ES-I3 (cell line): ENCODE measurements around the gene CA6.
"Not testable (repeated sequence)": the region's sequence is repeated elsewhere in the genome, so short reads cannot be mapped to it uniquely, and the experiment has no call there.

Source experiments
- H3K36me3 ChIP-seq: 2 replicates; pipeline ENCODE4 v1.6.1; 2013; ENCODE audit warnings: mild to moderate bottlenecking, low read length, control low read depth, moderate library complexity; ENCODE audit not compliant: insufficient read depth
- H3K4me1 ChIP-seq: 2 replicates; pipeline ENCODE4 v1.6.1; 2013; ENCODE audit warnings: mild to moderate bottlenecking, control low read depth, low read length; ENCODE audit not compliant: insufficient read depth
- H3K9ac ChIP-seq: 2 replicates; pipeline ENCODE4 v1.6.1; 2013; ENCODE audit warnings: low read depth, mild to moderate bottlenecking, low read length, moderate library complexity
- H3K9me3 ChIP-seq: 2 replicates; pipeline ENCODE4 v1.6.1; 2013; ENCODE audit warnings: mild to moderate bottlenecking, low read length, moderate library complexity; ENCODE audit not compliant: control insufficient read depth, insufficient read depth

CA6 gene

DNA sequence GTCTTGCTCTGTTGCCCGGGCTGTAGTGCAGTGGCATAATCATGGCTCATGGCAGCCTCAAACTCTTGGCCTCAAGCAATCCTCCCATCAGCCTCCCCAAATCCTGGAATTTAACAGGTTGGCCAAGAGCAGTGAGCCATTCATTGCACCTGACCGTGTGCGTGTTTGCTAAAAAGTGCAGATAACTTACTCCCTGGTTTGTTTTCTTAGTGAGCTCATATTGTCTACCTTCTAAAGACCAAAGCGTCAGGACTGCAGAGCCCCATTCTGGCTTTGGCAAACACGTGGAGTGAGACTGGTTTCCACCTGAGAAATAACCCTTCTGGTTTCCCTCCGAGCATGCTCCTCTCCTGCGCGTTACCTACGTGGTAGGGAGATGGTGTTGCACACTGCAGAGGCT lies 32.2 kb upstream of the CA6 start:
- Histone ChIP-seq H3K36me3 (no peaks in the 10 kb centered on the region), H3K9me3 (0 out of 2 replicates have a peak, but pooled peaks cover 3% of the 10 kb centered on the region), H3K9ac (no peak overlapping the region), H3K4me1 (peaks cover 14% of the 10 kb centered on the region; the same call in 1 of the 2 replicates)

DNA sequence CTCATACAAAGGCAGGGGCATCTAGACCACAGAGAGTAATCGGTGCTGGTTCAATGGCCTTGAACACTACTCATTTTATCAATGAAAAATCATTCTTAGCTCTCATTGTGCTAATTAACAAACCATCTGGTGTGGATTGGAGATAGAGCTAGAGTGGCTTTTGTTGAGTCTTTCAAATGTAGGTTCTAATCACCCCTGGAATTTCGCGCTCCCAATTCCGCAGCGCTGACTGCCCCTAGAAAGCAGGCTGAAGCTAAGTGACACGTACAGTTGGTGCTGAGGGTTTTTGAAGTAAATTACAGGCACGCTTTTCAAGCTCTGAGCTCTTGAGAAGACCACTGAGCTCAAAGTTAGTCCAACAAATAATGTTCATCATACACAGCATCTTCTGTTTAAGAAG lies 31.2 kb upstream of the CA6 start:
- Histone ChIP-seq H3K4me1 (peaks cover 14% of the 10 kb centered on the region; the same call in 1 of the 2 replicates), H3K9me3 (0 out of 2 replicates have a peak, but pooled peaks cover 3% of the 10 kb centered on the region), H3K9ac (no peak overlapping the region), H3K36me3 (no peaks in the 10 kb centered on the region)

DNA sequence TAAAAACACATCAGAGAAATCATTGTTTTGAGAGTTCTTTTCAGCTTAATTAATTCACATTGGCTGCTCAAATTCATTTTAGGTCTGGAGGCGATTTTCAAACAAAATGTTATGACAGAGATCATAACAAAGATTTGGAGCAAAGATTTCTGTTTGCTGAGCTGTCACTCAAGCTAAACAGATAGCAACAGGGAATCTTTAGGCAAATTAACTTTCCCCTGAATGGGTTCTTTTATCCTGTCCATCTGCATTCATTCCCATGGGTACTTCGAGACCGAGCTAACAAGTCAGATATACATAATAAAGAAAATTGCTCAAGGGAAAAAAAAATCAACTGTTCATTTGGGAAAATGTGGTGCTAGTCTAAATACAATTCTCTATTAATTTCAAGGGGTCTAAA lies 30.2 kb upstream of the CA6 start:
- Histone ChIP-seq H3K36me3 (no peaks in the 10 kb centered on the region), H3K9ac (no peak overlapping the region), H3K4me1 (peaks cover 14% of the 10 kb centered on the region; the same call in 1 of the 2 replicates), H3K9me3 (0 out of 2 replicates have a peak, but pooled peaks cover 3% of the 10 kb centered on the region)

DNA sequence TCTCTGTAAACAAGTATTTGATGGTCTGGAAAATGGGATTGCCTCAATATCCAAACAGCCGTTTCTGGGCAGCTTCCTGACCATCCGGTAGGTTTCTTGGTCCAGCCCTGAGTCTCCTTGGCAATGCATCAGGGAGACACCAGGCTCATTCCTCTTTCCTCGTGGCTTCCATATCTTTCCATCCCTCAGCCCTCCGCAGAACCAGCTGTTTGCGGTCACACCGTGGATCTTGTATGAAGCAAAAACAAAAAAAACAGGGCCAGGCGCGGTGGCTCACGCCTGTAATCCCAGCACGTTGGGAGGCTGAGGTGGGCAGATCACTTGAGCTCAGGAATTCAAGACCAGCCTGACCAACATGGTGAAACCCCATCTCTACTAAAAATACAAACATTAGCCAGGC lies 28.1 kb upstream of the CA6 start:
- H3K36me3 ChIP-seq = not testable (repeated sequence)
- peaks cover 11% of the 10 kb centered on the region; the same call in 1 of the 2 replicates for H3K4me1 ChIP-seq

DNA sequence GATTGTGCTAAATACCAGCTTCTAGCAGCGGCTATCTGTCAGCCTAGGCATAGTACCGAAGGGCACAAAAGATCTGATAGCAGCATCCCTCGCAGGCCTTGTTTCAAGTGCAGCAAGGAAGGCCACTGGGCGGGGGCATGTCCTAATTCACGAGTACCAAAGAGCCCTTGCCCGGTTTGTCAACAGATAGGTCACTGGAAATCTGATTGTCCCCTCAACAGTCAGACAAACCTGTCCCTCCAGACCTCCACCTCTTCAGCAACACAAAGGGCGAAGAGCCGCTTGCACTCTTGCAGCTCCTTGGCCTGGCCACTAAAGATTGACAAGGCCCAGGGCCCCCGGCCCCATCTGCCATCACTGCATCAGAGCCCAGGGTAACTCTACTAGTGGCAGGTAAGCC lies 22.7 kb upstream of the CA6 start:
- H3K9me3 ChIP-seq = peaks cover 6% of the 10 kb centered on the region; the same call in 1 of the 2 replicates
- H3K9ac ChIP-seq = no peak overlapping the region
- H3K36me3 ChIP-seq = no peaks in the 10 kb centered on the region
- H3K4me1 ChIP-seq = no peaks in the 10 kb centered on the region

More for the DNA sequence above, 28.1 kb upstream of the CA6 start:
- H3K9ac ChIP-seq, H3K9me3 ChIP-seq: not testable (repeated sequence)

DNA sequence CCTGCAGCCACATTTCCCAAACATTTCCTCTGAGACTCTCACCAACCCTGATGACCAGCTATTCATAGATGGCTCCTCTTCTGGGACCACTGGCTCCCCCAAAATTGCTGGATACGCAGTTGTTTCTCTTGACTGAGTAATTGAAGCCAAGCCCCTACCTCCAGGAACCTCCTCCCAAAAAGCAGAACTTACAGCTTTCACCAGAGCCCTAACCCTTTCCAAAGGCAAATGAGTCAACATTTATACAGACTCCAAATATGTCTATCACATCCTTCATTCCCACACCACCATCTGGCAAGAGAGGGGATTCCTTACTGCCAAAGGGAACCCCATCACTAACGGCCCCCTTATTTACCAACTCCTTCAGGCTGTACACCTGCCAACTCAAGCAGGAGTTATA lies 20.3 kb upstream of the CA6 start:
- no peaks in the 10 kb centered on the region for H3K4me1 ChIP-seq
- peaks cover 6% of the 10 kb centered on the region; the same call in 1 of the 2 replicates for H3K9me3 ChIP-seq
- no peak overlapping the region for H3K9ac ChIP-seq
- H3K36me3 ChIP-seq = no peaks in the 10 kb centered on the region

DNA sequence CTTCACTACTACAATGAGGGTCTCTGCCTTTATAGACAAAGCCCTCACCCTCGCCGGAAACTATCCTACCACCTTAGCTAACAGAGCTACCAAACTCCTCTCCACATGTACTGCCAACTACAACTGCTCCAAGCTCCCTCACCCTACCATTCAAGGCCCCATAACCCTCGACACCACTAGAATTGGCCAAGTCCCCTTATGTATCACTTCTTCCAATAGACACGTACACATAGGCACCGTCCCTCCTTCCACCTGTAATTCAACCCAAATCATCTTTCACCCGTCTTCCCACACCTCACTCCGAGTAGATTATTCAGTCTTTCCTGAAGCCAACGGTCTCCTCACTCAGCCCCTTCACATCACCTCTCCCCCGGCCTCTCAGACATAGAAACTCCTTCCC lies 19.7 kb upstream of the CA6 start:
- Histone ChIP-seq H3K9me3 (peaks cover 6% of the 10 kb centered on the region; the same call in 1 of the 2 replicates), H3K4me1 (no peaks in the 10 kb centered on the region), H3K9ac (no peak overlapping the region), H3K36me3 (no peaks in the 10 kb centered on the region)

DNA sequence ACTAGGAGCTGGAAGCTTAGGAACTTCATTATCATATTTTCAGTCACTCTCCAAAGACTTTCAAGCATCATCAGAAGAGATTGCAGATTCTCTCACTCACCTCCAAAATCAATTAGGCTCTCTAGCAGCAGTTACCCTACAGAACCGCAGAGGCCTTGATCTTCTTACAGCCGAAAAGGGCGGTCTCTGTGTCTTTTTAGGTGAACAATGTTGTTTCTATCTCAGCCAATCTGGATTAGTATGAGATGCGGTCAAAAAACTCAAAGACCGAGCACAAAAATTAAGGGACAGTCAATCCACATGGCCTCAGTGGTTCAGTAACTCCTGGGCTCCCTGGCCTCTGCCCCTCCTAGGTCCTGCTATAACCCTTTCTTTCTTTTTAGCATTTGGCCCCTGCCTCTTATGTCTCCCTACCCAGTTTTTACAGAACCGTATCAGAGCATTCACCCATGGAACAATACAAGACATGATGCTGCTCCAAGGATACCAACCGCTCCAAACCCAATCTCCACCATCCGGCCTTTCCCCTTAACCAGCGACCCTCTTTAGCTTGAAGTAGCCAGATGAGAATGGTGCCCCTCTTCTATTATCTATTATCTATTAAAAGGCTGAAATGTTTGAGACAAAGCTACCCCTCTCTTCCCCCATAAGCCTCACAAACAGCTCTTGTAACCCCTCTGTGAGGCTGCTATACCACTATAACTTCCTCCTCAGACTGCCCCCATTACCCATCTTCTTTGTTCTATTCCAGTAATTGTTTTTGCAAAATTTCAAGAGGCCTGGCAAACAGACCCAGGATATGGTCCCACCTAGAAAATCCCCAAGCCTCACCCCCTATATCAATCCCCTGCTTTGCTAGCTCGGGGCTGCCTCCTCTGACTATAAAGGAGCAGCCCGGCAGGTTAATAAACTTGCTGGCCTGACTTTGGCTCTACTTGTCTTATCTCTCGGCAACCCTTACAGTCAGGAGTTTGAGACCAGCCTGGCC lies 18.7 kb upstream of the CA6 start:
- Histone ChIP-seq H3K9ac (no peak overlapping the region), H3K4me1 (no peaks in the 10 kb centered on the region), H3K36me3 (no peaks in the 10 kb centered on the region), H3K9me3 (peaks cover 6% of the 10 kb centered on the region; the same call in 1 of the 2 replicates)

DNA sequence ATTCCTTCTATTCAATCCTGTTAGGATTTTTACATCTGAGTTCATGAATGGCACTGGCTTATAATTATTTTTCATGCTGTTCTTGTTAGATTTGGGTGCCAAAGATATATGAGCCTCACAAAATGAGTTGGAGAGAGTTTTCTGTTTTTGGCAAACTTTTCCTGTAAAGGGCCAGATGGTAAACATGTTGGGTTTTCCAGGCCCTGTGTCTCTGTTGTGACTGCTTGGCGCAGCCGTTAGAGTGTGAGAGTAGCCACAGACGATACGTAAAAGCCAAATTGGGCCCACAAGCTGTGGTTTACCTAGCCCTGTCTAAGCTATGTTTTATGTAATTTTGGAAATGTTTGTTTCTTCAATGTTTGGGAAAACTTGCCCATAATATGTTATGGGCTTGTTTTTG lies 15.6 kb upstream of the CA6 start:
- Histone ChIP-seq H3K4me1 (no peaks in the 10 kb centered on the region), H3K9me3 (no peaks in the 10 kb centered on the region), H3K9ac (no peak overlapping the region), H3K36me3 (no peaks in the 10 kb centered on the region)

DNA sequence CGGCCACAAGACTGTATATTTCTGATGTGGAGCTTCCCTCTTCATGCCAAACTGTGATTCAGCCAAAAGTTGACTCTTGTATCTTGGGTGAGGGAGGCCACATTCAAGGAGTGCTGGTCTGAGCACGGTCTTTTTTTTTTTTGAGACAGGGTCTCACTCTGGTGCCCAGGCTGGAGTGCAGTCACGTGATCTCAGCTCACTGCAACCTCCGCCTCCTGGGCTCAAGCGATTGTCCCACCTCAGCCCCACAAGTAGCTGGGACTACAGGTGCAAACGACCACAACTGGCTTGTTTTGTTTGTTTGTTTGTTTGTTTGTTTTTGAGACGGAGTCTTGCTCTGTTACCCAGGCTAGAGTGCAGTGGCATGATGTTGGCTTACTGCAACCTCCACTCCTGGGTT lies 8.6 kb upstream of the CA6 start:
- H3K36me3 ChIP-seq, H3K9ac ChIP-seq, H3K4me1 ChIP-seq, H3K9me3 ChIP-seq: not testable (repeated sequence)

DNA sequence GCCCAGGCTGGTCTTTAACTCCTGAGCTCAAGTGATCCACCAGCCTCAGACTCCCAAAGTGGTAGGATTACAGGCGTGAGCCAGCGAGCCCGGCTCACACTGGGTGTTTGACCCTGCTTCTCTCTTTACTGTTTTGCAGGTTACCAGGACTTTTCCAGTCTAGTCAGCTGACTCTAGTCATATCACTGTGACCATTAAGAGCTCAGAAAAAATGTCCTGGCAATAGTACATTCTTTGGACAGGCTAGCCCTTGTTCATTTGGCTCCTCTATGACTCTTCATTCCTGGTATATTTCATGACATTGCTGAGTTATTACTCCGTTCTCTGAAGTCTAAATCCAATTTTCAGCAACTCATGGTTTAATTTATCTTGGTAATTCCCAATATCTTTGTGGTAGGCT lies 8.0 kb upstream of the CA6 start:
- H3K4me1 ChIP-seq = peaks cover 6% of the 10 kb centered on the region; the same call in 1 of the 2 replicates
- no peaks in the 10 kb centered on the region for H3K9me3 ChIP-seq
- H3K9ac ChIP-seq = no peak overlapping the region
- H3K36me3 ChIP-seq = no peaks in the 10 kb centered on the region

DNA sequence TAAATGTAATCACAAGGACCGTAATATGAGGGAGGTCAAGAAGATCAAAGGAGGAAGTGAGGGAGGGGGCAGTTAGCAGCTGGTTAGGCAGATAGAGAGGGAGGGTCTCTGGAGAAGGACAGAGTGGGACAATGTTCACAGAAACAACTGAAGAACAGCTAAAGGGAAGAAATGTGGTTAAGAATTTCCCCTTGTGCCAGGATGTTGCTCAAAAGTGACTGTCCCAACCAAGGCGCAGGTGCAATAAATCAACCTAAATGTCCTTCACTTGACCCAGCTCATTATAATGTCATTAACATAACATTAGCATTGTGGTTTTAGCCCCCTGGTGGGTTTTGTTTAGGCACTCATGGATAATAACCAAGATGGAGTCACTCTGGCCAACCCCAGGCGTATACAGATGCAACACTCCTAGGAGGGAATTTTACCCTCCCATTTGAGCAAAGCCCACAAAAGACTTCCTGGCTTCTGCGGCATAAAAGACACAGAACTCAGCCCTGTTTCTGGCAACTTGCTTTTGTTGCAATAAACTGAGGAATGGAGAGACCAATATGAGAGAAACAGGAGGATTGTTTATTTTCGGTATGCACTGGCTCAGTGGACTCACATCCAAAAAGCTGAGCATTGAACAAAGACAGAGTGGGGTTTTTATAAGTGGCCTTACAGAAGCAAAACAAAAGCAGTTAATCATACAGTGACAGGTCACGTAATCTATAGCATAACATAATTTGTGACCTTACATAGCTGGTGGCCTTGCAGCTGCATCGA lies 7.3 kb upstream of the CA6 start:
- Histone ChIP-seq H3K9me3 (no peaks in the 10 kb centered on the region), H3K4me1 (peaks cover 12% of the 10 kb centered on the region), H3K36me3 (no peaks in the 10 kb centered on the region), H3K9ac (no peak overlapping the region)

DNA sequence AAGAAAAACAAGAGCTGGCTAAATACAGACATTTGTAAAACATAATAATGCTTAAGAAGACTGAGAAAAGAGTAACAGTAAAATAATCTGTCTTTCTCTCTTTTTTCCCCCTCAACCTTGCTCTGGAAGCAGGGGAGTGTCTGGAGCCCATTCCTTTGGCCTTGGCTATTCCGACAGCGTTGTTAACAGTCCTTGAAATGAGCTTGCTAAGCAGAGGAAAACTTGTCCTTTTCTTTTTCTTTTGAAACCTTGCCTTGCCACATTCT lies 6.7 kb upstream of the CA6 start:
- Histone ChIP-seq H3K36me3 (no peaks in the 10 kb centered on the region), H3K9me3 (no peaks in the 10 kb centered on the region), H3K9ac (no peak overlapping the region), H3K4me1 (peaks cover 17% of the 10 kb centered on the region)

DNA sequence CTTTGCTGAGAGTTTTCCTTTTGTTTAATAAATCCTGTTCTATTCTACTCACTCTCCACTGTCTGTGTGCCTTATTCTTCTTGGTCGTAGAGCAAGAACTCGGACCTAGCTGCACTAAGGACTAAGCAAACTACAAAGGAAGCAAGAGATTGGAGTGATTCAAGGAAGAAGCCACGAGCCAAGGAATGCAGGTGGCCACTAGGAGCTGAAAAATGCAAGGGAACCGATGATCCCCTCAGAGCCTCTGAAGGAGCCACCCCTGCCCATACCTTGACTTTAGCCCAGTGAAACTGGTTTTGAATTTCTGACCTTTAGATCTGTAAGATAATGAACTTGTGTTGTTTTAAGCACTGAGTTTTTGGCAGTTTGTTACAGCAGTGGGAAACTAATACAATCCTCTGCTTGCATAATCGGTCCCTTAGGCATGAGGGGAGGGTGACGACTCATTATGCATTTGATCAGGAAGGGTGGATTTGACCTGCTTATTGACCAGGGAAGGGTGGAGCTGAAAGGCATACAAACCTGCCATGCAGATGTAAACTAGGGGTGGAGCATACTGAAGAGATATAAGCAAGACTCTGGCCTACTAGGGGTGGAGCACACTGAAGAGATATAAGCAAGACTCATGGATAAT lies 6.2 kb upstream of the CA6 start:
- Histone ChIP-seq H3K9me3 (no peaks in the 10 kb centered on the region), H3K9ac (no peak overlapping the region), H3K36me3 (no peaks in the 10 kb centered on the region), H3K4me1 (peaks cover 23% of the 10 kb centered on the region)
